Neural progenitor cell (in vitro differentiated cells): ENCODE measurements around the gene TKFC. TPM values are rescaled to one million over a fixed set of nuclear protein-coding genes. Genes with fewer than 3 reads are reported as not detected.

Experiments used
- DNase-seq: peaks from one replicate; pipeline ENCODE4 v3.0.0-alpha.2; 2016; ENCODE audit warnings: low spot score
- H2AFZ ChIP-seq: fragments of 200-600 bp; sonication (generic); replicated peaks from 2 replicates; pipeline ENCODE4 v1.6.1; 2016; ENCODE audit warnings: antibody characterized with exemption
- H3F3A ChIP-seq: fragments of 200-600 bp; sonication (generic); 2 replicates; pipeline ENCODE4 v1.6.1; 2016; ENCODE audit warnings: antibody characterized with exemption, low read depth
- H3K27ac ChIP-seq: fragments of 200-600 bp; sonication (generic); 2 replicates; pipeline ENCODE4 v1.5.1; 2016; ENCODE audit warnings: mild to moderate bottlenecking
- H3K27me3 ChIP-seq: fragments of 200-600 bp; sonication (generic); 2 replicates; pipeline ENCODE4 v1.6.1; 2016; ENCODE audit warnings: mild to moderate bottlenecking, moderate library complexity
- H3K36me3 ChIP-seq: fragments of 200-600 bp; sonication (generic); 2 replicates; pipeline ENCODE4 v1.5.1; 2016
- H3K4me1 ChIP-seq: fragments of 200-600 bp; sonication (generic); 2 replicates; pipeline ENCODE4 v1.6.1; 2016; ENCODE audit warnings: mixed run types
- H3K4me2 ChIP-seq: fragments of 200-600 bp; sonication (generic); 2 replicates; pipeline ENCODE4 v1.6.1; 2016
- H3K4me3 ChIP-seq: fragments of 200-600 bp; sonication (generic); 2 replicates; pipeline ENCODE4 v1.5.1; 2016
- H3K79me2 ChIP-seq: fragments of 200-600 bp; sonication (generic); 2 replicates; pipeline ENCODE4 v1.6.1; 2016; ENCODE audit warnings: low read depth
- H3K9ac ChIP-seq: fragments of 200-600 bp; sonication (generic); 2 replicates; pipeline ENCODE4 v1.6.1; 2016
- H3K9me3 ChIP-seq: fragments of 200-600 bp; sonication (generic); 2 replicates; pipeline ENCODE4 v1.5.1; 2016; ENCODE audit warnings: low read depth
- H4K20me1 ChIP-seq: fragments of 200-600 bp; sonication (generic); 2 replicates; pipeline ENCODE4 v1.6.1; 2016; ENCODE audit warnings: low read depth
- H3K27ac Mint-ChIP-seq: 3 replicates; pipeline ENCODE4 v1.8.0; 2021; ENCODE audit warnings: mixed read lengths
- H3K27me3 Mint-ChIP-seq: 2 replicates; pipeline ENCODE4 v1.8.0; 2022; ENCODE audit warnings: low read depth, mild to moderate bottlenecking, inconsistent platforms, moderate library complexity, mixed read lengths; ENCODE audit not compliant: insufficient read depth
- H3K36me3 Mint-ChIP-seq: 3 replicates; pipeline ENCODE4 v1.8.0; 2021; ENCODE audit warnings: mixed read lengths
- H3K4me1 Mint-ChIP-seq: 3 replicates; pipeline ENCODE4 v1.8.0; 2021; ENCODE audit warnings: mixed read lengths
- H3K4me3 Mint-ChIP-seq: 3 replicates; pipeline ENCODE4 v1.8.0; 2021; ENCODE audit warnings: mild to moderate bottlenecking, moderate library complexity, mixed read lengths
- H3K9me3 Mint-ChIP-seq: 3 replicates; pipeline ENCODE4 v1.8.0; 2020; ENCODE audit warnings: mixed read lengths
- EZH2 ChIP-seq: fragments of 200-600 bp; sonication (generic); IDR thresholded peaks from 2 replicates; pipeline ENCODE4 v1.6.1; 2017; ENCODE audit warnings: antibody characterized with exemption, mild to moderate bottlenecking, moderate library complexity
- EZH2phosphoT487 ChIP-seq: fragments of 200-600 bp; sonication (generic); IDR thresholded peaks from 2 replicates; pipeline ENCODE4 v1.6.1; 2017; ENCODE audit warnings: antibody characterized with exemption
- total RNA-seq: library from RNA; depleted of rRNA; stranded (reverse); fragments of >200 nt; gene quantifications from 2 replicates; pipeline ENCODE4 v1.2.3, GENCODE V29; 2015; ENCODE audit warnings: low replicate concordance
- TF ChIP-seq, protein P1 (sequence below): fragments of 200-600 bp; sonication (generic); IDR thresholded peaks from 2 replicates; pipeline ENCODE4 v1.5.1; 2017; ENCODE audit warnings: antibody characterized with exemption, mild to moderate bottlenecking

The TKFC gene
- total RNA-seq, 1 donor from 2014 or later: 27.3 TPM

DNA sequence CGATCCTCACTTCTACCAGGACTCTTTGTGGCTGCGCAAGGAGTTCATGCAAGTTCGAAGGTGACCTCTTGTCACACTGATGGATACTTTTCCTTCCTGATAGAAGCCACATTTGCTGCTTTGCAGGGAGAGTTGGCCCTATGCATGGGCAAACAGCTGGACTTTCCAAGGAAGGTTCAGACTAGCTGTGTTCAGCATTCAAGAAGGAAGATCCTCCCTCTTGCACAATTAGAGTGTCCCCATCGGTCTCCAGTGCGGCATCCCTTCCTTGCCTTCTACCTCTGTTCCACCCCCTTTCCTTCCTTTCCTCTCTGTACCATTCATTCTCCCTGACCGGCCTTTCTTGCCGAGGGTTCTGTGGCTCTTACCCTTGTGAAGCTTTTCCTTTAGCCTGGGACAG lies 35.6 kb downstream of the TKFC start:
- H3K27ac ChIP-seq: no peak overlapping the region
- no peaks in the 10 kb centered on the region for H4K20me1 ChIP-seq
- H3K27me3 ChIP-seq: no peaks in the 10 kb centered on the region
- peaks cover 9% of the 10 kb centered on the region for H3K79me2 ChIP-seq
- no peak overlapping the region for H3K9ac ChIP-seq
- H3K36me3 ChIP-seq: peaks cover 22% of the 10 kb centered on the region
- no peaks in the 10 kb centered on the region for H3K4me1 ChIP-seq
- Mint-ChIP-seq H3K36me3 (peaks cover 47% of the 10 kb centered on the region), H3K9me3 (peaks cover 14% of the 10 kb centered on the region), H3K4me1 (peaks cover 2% of the 10 kb centered on the region), H3K27ac (no peak overlapping the region), H3K4me3 (no peak overlapping the region), H3K27me3 (peaks cover 2% of the 10 kb centered on the region)
- no peak overlapping the region for H2AFZ ChIP-seq
- H3F3A ChIP-seq: peaks cover 3% of the 10 kb centered on the region
- no peak for DNase-seq
- peaks cover 10% of the 10 kb centered on the region for H3K9me3 ChIP-seq
- H3K4me2 ChIP-seq: no peak overlapping the region
- no peak overlapping the region for H3K4me3 ChIP-seq
- TF ChIP-seq EZH2 (no peak), EZH2phosphoT487 (no peak)
- TF ChIP-seq, protein P1, sequence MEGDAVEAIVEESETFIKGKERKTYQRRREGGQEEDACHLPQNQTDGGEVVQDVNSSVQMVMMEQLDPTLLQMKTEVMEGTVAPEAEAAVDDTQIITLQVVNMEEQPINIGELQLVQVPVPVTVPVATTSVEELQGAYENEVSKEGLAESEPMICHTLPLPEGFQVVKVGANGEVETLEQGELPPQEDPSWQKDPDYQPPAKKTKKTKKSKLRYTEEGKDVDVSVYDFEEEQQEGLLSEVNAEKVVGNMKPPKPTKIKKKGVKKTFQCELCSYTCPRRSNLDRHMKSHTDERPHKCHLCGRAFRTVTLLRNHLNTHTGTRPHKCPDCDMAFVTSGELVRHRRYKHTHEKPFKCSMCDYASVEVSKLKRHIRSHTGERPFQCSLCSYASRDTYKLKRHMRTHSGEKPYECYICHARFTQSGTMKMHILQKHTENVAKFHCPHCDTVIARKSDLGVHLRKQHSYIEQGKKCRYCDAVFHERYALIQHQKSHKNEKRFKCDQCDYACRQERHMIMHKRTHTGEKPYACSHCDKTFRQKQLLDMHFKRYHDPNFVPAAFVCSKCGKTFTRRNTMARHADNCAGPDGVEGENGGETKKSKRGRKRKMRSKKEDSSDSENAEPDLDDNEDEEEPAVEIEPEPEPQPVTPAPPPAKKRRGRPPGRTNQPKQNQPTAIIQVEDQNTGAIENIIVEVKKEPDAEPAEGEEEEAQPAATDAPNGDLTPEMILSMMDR: no peak

DNA sequence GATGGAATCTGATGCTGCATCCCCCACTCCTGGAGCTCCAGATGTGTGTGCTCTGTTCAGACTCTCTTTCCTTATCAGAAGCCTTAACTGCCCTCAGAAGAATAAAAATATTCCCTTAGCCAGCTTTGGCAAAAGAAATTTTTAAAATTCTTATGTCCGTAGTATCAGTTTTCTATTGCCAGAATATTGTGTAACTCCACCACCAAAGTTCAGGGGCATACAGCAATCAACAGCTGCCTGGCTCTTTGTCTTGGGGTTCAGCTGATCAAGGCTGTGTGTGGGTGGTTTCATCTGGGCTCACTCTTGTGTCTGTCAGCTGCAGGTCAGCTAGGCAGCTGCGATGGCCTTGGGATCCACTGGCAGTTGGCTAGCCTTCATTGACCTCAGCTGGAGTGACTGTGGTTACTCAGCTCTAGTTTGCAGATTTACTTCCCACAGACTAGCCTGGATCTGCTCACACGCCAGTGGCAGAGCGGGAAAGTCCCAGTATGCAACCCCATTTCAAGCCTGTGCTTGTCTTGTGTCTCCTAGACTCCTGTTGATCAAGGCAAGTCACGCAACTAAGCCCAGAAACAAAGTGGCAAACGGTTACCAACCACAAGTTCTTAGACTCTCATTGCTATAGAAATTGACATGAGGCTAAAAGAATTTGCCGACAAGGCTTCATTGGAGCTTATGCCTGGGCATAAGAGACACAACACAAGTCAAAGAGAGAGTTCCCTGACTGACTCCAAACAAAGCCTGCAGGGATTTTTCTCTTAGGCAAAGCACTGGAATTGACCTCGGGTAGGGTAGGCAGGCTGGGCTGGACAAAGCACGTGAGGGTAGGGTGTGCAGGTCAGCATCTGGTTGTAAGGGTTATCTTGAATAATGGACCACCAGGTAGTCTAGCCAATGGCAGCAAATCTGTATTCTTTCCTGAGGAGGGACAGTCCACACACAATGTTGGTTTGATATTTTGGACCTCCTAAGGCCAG lies 36.6 kb downstream of the TKFC start:
- Mint-ChIP-seq H3K4me1 (no peaks in the 10 kb centered on the region), H3K27ac (no peak overlapping the region), H3K9me3 (peaks cover 17% of the 10 kb centered on the region), H3K4me3 (no peak overlapping the region), H3K27me3 (peaks cover 2% of the 10 kb centered on the region), H3K36me3 (peaks cover 47% of the 10 kb centered on the region)
- Histone ChIP-seq H3K36me3 (peaks cover 22% of the 10 kb centered on the region), H3K9ac (no peak overlapping the region), H3K4me2 (no peak overlapping the region), H3K4me1 (no peaks in the 10 kb centered on the region), H3K27ac (no peak overlapping the region), H2AFZ (no peak overlapping the region), H3K79me2 (no peaks in the 10 kb centered on the region), H3F3A (peaks cover 3% of the 10 kb centered on the region), H3K9me3 (peaks cover 12% of the 10 kb centered on the region), H3K4me3 (no peak overlapping the region), H3K27me3 (no peaks in the 10 kb centered on the region), H4K20me1 (no peaks in the 10 kb centered on the region)
- TF ChIP-seq, protein P1: no peak
- no peak for TF ChIP-seq EZH2phosphoT487
- TF ChIP-seq EZH2: no peak
- no peak for DNase-seq

GRCh38 chr11:61370349-61371005 lies 37.4 kb downstream of the TKFC start:
- Histone ChIP-seq H3K4me3 (no peak overlapping the region), H3K9ac (no peak overlapping the region), H3K27me3 (no peaks in the 10 kb centered on the region), H2AFZ (no peak overlapping the region), H3K36me3 (peaks cover 25% of the 10 kb centered on the region), H3K4me2 (no peak overlapping the region), H3K27ac (no peak overlapping the region), H3K9me3 (peaks cover 12% of the 10 kb centered on the region), H3K4me1 (no peaks in the 10 kb centered on the region), H3K79me2 (no peaks in the 10 kb centered on the region), H4K20me1 (no peaks in the 10 kb centered on the region), H3F3A (peaks cover 3% of the 10 kb centered on the region)
- peaks cover 2% of the 10 kb centered on the region for H3K27me3 Mint-ChIP-seq
- peaks cover 51% of the 10 kb centered on the region for H3K36me3 Mint-ChIP-seq
- H3K9me3 Mint-ChIP-seq: peaks cover 20% of the 10 kb centered on the region
- no peak for DNase-seq
- TF ChIP-seq, protein P1: no peak
- no peak for TF ChIP-seq EZH2phosphoT487
- no peak for TF ChIP-seq EZH2
- no peak overlapping the region for H3K4me3 Mint-ChIP-seq
- no peak overlapping the region for H3K27ac Mint-ChIP-seq
- no peaks in the 10 kb centered on the region for H3K4me1 Mint-ChIP-seq
